Astrocyte of the cerebellum (primary cell): ENCODE data around the gene APOBEC4.

ENCODE experiments used
- DNase-seq: peaks from one replicate; pipeline ENCODE4 v3.0.0-alpha.2; 2011; ENCODE audit warnings: low read depth
- H3K4me3 ChIP-seq: 2 replicates; pipeline ENCODE4 v1.5.1; 2011; ENCODE audit warnings: mild to moderate bottlenecking, low read depth, low read length, moderate library complexity
- CTCF ChIP-seq: IDR thresholded peaks from 2 replicates; pipeline ENCODE4 v1.5.1; 2012; ENCODE audit warnings: low read length, low read depth, moderate library complexity, mild to moderate bottlenecking; ENCODE audit errors: missing control alignments
- in situ Hi-C: cut with HindIII; loops from 2 replicates; pipeline ENCODE4 v1.10.0; 2017; ENCODE audit warnings: low sequenced_read_pairs

Gene APOBEC4

DNA sequence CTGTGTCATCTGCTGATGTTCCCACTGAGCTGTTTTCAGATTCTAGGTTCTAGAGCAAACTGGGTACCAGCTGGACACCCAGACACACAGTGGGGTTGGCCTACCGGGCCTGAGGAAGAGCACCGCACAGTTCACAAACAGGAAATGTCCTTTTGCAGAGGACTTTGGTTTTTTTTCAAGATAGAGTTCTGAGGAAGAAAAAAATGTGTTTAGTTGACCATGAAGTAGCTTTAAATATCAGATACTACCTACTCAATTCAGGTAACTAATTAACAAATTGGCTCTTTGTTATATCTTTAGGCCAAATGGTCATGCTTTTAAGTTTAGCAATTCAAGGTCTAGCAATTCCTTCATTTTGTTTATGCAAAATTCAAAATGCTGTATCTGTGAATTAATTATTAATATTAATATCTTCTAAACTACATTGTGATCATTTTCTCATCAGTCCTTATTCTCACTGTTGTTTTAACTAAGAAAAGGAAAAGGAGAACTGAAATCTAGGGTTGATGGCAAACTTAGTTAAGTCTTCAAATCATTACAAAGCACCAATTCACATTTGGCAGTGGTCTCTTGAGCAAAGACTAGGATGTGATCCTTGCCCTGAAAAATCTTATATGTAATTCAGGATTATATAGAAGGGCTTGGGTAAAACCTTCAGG is 45.7 kb downstream of the APOBEC4 start:
- in situ Hi-C loops, result no loop called here
- DNase-seq, result no peak
- no peak overlapping the region for H3K4me3 ChIP-seq
- no peak for TF ChIP-seq CTCF

- TF ChIP-seq CTCF, result no peak
- DNase-seq, result no peak
- in situ Hi-C loops, result no loop called here
- H3K4me3 ChIP-seq, result no peak overlapping the region
These were observed 47.2 kb downstream of the APOBEC4 start for GRCh38 chr1:183605904-183606303.

GRCh38 chr1:183604815-183605214 is 48.3 kb downstream of the APOBEC4 start:
- H3K4me3 ChIP-seq, result no peak overlapping the region
- in situ Hi-C loops, result loop anchor here (5.0 kb wide), 1 partner anchor 68 kb away; no protein-coding TSS in a partner anchor
- no peak for TF ChIP-seq CTCF
- DNase-seq, result no peak

GRCh38 chr1:183604038-183604808 is 48.9 kb downstream of the APOBEC4 start:
- in situ Hi-C loops, result loop anchor here (5.0 kb wide), 1 partner anchor 67 kb away; no protein-coding TSS in a partner anchor
- no peak for TF ChIP-seq CTCF
- peak; percentile 87 for DNase-seq
- no peak overlapping the region for H3K4me3 ChIP-seq

- no peak for TF ChIP-seq CTCF
- in situ Hi-C loops, result loop anchor here (5.0 kb wide), 1 partner anchor 65 kb away; no protein-coding TSS in a partner anchor
- no peak for DNase-seq
- H3K4me3 ChIP-seq, result no peak overlapping the region
These were observed 50.6 kb downstream of the APOBEC4 start for GRCh38 chr1:183602510-183602909.

DNA sequence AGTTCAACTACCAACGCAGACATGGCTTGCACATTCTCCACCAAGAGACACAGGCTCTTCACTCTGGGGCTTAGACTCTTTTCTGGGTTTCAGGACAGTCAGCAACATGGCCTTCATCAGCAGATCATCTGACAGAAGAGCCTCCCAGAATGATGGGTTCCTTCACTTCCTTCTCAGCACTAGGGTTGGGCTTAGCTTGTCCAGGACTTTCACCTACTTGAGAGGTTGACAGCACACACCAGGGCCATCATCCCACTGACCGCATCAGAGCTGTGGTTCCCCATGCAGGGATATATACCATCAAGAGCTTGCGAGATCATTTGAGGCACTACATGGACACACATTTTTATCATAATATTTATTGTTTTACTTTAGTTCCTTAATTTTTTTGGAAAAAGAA is 52.5 kb downstream of the APOBEC4 start:
- TF ChIP-seq CTCF, result no peak
- in situ Hi-C loops, result loop anchor here (5.0 kb wide), 1 partner anchor 63 kb away; no protein-coding TSS in a partner anchor
- DNase-seq, result no peak
- H3K4me3 ChIP-seq, result no peak overlapping the region
